Neural crest cell (in vitro differentiated cells): ENCODE data around the gene MAGOHB. TPM values are rescaled to one million over a fixed set of nuclear protein-coding genes. Genes with fewer than 3 reads are reported as not detected.
A peak's percentile ranks its signal among the peaks of the same experiment; 100 is the strongest.

Source experiments
- DNase-seq: peaks from one replicate; pipeline ENCODE4 v3.0.0; 2021; ENCODE audit warnings: low read depth, mixed read lengths, low spot score
- H3K27ac Mint-ChIP-seq: one replicate; pipeline ENCODE4 v1.8.0; 2021; ENCODE audit warnings: mild to moderate bottlenecking, mixed read lengths; ENCODE audit not compliant: unreplicated experiment
- H3K27me3 Mint-ChIP-seq: 2 replicates; pipeline ENCODE4 v1.8.0; 2021; ENCODE audit warnings: low read depth, mild to moderate bottlenecking, mixed read lengths
- H3K36me3 Mint-ChIP-seq: 2 replicates; pipeline ENCODE4 v1.8.0; 2021; ENCODE audit warnings: low read depth, mild to moderate bottlenecking, mixed read lengths
- H3K4me1 Mint-ChIP-seq: 2 replicates; pipeline ENCODE4 v1.8.0; 2021; ENCODE audit warnings: mixed read lengths
- H3K4me3 Mint-ChIP-seq: one replicate; pipeline ENCODE4 v1.8.0; 2021; ENCODE audit warnings: mild to moderate bottlenecking, mixed read lengths
- H3K9me3 Mint-ChIP-seq: 2 replicates; pipeline ENCODE4 v1.8.0; 2021; ENCODE audit warnings: mixed read lengths
- CTCF ChIP-seq: fragments of 200-600 bp; sonication (generic); conservative IDR thresholded peaks from 2 replicates; pipeline ENCODE4 v1.5.0; 2021; ENCODE audit warnings: antibody characterized with exemption, mild to moderate bottlenecking
- total RNA-seq: library from RNA; stranded (reverse); gene quantifications from 2 replicates; pipeline ENCODE4 v1.2.1, GENCODE V29; 2021

MAGOHB gene
- total RNA-seq, 1 donor from 2014 or later, result 56.5 TPM

GRCh38 chr12:10562306-10562933 is 51.0 kb downstream of the MAGOHB start:
- peak; percentile 9 for DNase-seq
- H3K9me3 Mint-ChIP-seq, result no peaks in the 10 kb centered on the region
- no peaks in the 10 kb centered on the region for H3K36me3 Mint-ChIP-seq
- no peaks in the 10 kb centered on the region for H3K4me1 Mint-ChIP-seq
- H3K27ac Mint-ChIP-seq, result no peak overlapping the region
- no peak overlapping the region for H3K4me3 Mint-ChIP-seq
- peak; percentile 97 for TF ChIP-seq CTCF
- H3K27me3 Mint-ChIP-seq, result peaks cover 12% of the 10 kb centered on the region

- H3K9me3 Mint-ChIP-seq, result no peaks in the 10 kb centered on the region
- no peak overlapping the region for H3K4me3 Mint-ChIP-seq
- TF ChIP-seq CTCF, result no peak
- H3K27ac Mint-ChIP-seq, result no peak overlapping the region
- DNase-seq, result no peak
- H3K27me3 Mint-ChIP-seq, result peaks cover 5% of the 10 kb centered on the region
- H3K4me1 Mint-ChIP-seq, result no peaks in the 10 kb centered on the region
- H3K36me3 Mint-ChIP-seq, result no peaks in the 10 kb centered on the region
These were observed 54.2 kb downstream of the MAGOHB start for GRCh38 chr12:10559244-10559643.

GRCh38 chr12:10558789-10559188 is 54.6 kb downstream of the MAGOHB start:
- H3K36me3 Mint-ChIP-seq, result no peaks in the 10 kb centered on the region
- no peak overlapping the region for H3K4me3 Mint-ChIP-seq
- H3K9me3 Mint-ChIP-seq, result no peaks in the 10 kb centered on the region
- no peak for TF ChIP-seq CTCF
- H3K27me3 Mint-ChIP-seq, result peaks cover 5% of the 10 kb centered on the region
- no peak overlapping the region for H3K27ac Mint-ChIP-seq
- H3K4me1 Mint-ChIP-seq, result no peaks in the 10 kb centered on the region
- no peak for DNase-seq

GRCh38 chr12:10558301-10558700 is 55.1 kb downstream of the MAGOHB start:
- H3K36me3 Mint-ChIP-seq, result no peaks in the 10 kb centered on the region
- H3K9me3 Mint-ChIP-seq, result no peaks in the 10 kb centered on the region
- peaks cover 5% of the 10 kb centered on the region for H3K27me3 Mint-ChIP-seq
- no peaks in the 10 kb centered on the region for H3K4me1 Mint-ChIP-seq
- H3K27ac Mint-ChIP-seq, result no peak overlapping the region
- DNase-seq, result no peak
- H3K4me3 Mint-ChIP-seq, result no peak overlapping the region
- TF ChIP-seq CTCF, result no peak

GRCh38 chr12:10557766-10558165 is 55.6 kb downstream of the MAGOHB start:
- peaks cover 5% of the 10 kb centered on the region for H3K27me3 Mint-ChIP-seq
- H3K4me3 Mint-ChIP-seq, result no peak overlapping the region
- no peak for DNase-seq
- no peaks in the 10 kb centered on the region for H3K36me3 Mint-ChIP-seq
- H3K27ac Mint-ChIP-seq, result no peak overlapping the region
- TF ChIP-seq CTCF, result no peak
- H3K9me3 Mint-ChIP-seq, result peaks cover 3% of the 10 kb centered on the region
- H3K4me1 Mint-ChIP-seq, result no peaks in the 10 kb centered on the region
